ENCODE results near the gene PFDN1. TPM values are rescaled to one million over a fixed set of nuclear protein-coding genes. Genes with fewer than 3 reads are reported as not detected.

PFDN1 gene
- total and polyA plus RNA-seq, 11 donors: 53.8 to 140 (median 75.0) TPM

DNA sequence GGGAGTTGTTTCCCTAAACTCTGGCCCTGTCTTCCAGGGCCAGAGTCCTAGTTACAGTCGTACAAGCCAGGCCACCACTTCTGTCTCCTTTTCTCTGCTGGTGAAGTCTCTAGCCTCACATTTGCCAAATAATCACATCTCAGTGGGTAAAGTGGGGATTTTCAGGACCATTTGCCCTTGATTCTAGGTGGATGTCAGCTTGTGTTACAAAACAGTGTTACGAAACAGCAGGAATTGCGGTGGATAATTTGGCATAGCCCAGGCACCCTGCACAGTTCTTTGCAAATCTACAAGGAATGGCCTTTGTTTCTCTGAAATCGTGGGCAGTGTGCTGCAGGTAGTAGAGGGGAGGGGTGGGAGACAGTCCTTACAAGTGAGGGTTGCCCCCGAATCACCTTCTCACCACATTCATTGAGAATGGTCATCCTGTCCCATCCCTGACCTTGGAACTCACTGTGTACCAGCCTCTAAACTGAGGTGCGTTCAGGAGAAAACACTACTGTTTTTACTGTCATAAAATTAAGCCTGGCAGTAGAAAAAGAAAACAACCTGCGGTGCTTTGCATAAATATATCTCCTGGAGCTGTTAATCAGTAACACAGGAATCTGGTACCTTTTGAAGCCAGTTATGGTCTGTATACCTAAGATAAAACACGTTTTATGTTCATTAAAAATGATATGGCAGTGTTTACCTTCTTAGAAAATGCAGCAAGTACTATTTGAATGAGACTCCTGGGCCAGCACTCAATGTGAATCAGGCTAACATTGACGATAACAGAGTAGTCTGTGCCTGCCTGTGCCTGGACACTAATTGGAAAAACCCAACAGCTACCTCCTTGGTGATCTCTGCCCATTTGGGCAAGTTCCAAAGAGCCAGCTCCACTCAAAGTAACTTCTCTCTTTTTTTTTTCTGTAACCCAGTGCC, 83.6 kb downstream of the PFDN1 start:
- Histone ChIP-seq H3K27ac (peak overlapping the region in 11 of 12 donors; percentile 34 to 87 (median 67)), H3K4me3 (no peak overlapping the region), H3K4me1 (peaks cover 5 to 97% (median 77%) of the 10 kb centered on the region in 12 donors), H3K27me3 (no peaks in the 10 kb centered on the region), H3K9me3 (no peaks in the 10 kb centered on the region), H3K36me3 (no peaks in the 10 kb centered on the region)
- DNase-seq: no peak
- TF ChIP-seq POLR2A (IDR thresholded peaks at IDR 0.05): no peak
- TF ChIP-seq, protein P1, sequence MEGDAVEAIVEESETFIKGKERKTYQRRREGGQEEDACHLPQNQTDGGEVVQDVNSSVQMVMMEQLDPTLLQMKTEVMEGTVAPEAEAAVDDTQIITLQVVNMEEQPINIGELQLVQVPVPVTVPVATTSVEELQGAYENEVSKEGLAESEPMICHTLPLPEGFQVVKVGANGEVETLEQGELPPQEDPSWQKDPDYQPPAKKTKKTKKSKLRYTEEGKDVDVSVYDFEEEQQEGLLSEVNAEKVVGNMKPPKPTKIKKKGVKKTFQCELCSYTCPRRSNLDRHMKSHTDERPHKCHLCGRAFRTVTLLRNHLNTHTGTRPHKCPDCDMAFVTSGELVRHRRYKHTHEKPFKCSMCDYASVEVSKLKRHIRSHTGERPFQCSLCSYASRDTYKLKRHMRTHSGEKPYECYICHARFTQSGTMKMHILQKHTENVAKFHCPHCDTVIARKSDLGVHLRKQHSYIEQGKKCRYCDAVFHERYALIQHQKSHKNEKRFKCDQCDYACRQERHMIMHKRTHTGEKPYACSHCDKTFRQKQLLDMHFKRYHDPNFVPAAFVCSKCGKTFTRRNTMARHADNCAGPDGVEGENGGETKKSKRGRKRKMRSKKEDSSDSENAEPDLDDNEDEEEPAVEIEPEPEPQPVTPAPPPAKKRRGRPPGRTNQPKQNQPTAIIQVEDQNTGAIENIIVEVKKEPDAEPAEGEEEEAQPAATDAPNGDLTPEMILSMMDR (IDR thresholded peaks at IDR 0.05): no peak
- 56 to 73% (median 70%) methylated on average over 9 of the region's 9 CpGs for WGBS, 4 donors
- intact Hi-C loops (cut with DNase I): loop anchor here in 1 of 10 donors (5.0 kb wide), 1 partner anchor 37 kb away; no protein-coding TSS in a partner anchor
- peak in 1 of 4 donors; percentile 33 for ATAC-seq

DNA sequence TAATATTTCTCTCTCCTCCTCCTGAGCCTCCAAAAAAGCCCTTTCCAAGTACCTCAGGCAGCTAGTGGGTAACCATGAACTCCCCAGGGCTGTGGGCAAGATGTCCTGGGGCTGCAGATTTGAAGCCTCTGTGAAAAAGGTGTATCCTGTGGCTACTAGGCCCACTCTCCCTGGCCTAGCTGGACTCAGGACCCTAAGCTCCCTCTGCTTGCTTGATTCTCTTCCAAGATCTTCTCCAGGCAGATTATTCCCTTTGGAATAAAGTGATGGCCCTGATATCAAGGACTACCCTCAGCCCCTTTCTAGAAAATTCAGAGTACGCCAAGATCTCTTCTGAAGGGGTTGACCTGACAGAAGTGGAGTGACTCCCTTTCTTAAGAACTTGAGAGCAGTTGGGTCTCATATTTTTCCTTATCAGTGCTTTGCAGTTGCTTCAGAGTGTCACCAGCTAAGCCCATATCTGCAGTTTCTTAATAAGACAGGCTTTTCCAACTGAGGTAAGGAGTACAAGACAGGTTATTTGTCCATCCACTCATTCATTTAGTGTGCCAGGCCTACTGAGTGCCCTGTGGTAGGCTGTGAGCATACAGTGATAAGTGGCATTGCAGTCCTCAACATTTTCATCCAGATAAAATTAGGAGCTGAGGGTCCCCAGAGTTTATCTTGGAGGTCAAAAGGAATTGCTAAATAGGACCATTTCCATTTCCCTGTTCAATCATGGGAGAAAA, 85.4 kb downstream of the PFDN1 start:
- no peak for TF ChIP-seq POLR2A (IDR thresholded peaks at IDR 0.05)
- TF ChIP-seq, protein P1 (IDR thresholded peaks at IDR 0.05): no peak

DNA sequence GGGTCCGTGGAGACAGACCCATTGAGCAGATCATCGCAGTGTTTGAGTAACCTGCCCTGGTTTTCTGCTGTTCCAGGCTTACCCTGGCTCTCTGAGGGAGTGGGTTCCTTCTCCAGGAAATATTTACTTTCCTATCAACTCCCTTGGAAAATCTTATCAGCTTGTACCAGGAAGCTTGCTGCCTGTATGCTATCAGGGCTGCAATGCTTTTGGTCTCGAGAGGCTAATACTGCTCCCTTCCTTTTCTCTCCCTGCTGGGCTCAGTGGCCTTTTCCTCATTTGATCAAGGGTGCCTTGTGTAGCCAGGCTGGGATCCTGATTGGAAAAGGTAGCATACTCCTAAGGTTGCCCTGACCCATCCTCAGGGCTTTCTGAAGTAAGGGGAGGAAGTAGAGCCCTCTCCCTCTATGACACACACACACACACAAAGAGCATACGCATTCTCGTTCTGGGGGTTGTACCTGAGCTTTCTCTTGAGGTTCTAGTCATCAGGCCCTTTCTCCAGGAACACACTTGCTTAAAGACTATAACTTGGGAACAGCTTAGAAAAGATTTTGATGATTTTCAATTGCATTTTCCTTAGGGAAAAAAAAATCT, 86.3 kb downstream of the PFDN1 start:
- ATAC-seq: peak in 2 of 4 donors; percentile 38 to 40
- Histone ChIP-seq H3K4me1 (peaks cover 0 to 75% (median 60%) of the 10 kb centered on the region in 12 donors), H3K27me3 (no peaks in the 10 kb centered on the region), H3K27ac (peak overlapping the region in 5 of 12 donors; percentile 21 to 37 (median 30)), H3K9me3 (no peaks in the 10 kb centered on the region), H3K4me3 (no peak overlapping the region), H3K36me3 (peaks cover 0 to 5% (median 0%) of the 10 kb centered on the region in 9 donors)
- DNase-seq: no peak
- WGBS, 4 donors: 44 to 55% (median 50%) methylated on average over 5 of the region's 5 CpGs
- TF ChIP-seq, protein P1 (IDR thresholded peaks at IDR 0.05): no peak
- TF ChIP-seq POLR2A (IDR thresholded peaks at IDR 0.05): no peak
- intact Hi-C loops (cut with DNase I): loop anchor here in 1 of 10 donors (5.0 kb wide), 1 partner anchor 34 kb away; no protein-coding TSS in a partner anchor

More for the DNA sequence above, 85.4 kb downstream of the PFDN1 start:
- Histone ChIP-seq H3K27me3 (no peaks in the 10 kb centered on the region), H3K4me1 (peaks cover 3 to 84% (median 67%) of the 10 kb centered on the region in 12 donors), H3K4me3 (no peak overlapping the region), H3K27ac (peak overlapping the region in 2 of 12 donors; percentile 10 to 37), H3K9me3 (no peaks in the 10 kb centered on the region), H3K36me3 (no peaks in the 10 kb centered on the region)
- 85 to 93% (median 92%) methylated on average over 1 of the region's 1 CpG for WGBS, 4 donors
- intact Hi-C loops (cut with DNase I): loop anchor here in 1 of 10 donors (5.0 kb wide), 1 partner anchor 35 kb away; no protein-coding TSS in a partner anchor
- DNase-seq (no peak), ATAC-seq (no peak)
